ENCODE data around the gene SLCO4A1. TPM values are rescaled to one million over a fixed set of nuclear protein-coding genes. Genes with fewer than 3 reads are reported as not detected.

Gene SLCO4A1
- total and polyA plus RNA-seq, 9 of the 15 experiments (the other 6 are each of a cell fraction or from before 2014, with no cell fraction given), result 1.6 to 21.9 (median 12.8) TPM

- CTCF ChIA-PET (ENCODE audit: low intra/inter-chr PET ratio), result no interaction called here
- POLR2A ChIA-PET, result interaction anchor here (1.0 kb wide), 1 partner anchor 13 kb away, joined by 4 read pairs; no protein-coding TSS in a partner anchor
- DNase-seq (ENCODE audit: extremely low read depth in 1 of 4, low spot score in 3 of 4), result no peak
- H3K4me3 ChIP-seq, result no peak overlapping the region
- no peaks in the 10 kb centered on the region for H3K9me1 ChIP-seq (ENCODE audit: control insufficient read depth, insufficient read depth, low read length)
- ATAC-seq, result no peak
- TF ChIP-seq ZBTB33 (CRISPR knock-in tag; IDR thresholded peaks at IDR 0.05) (peak; percentile 39; the same call in 1 of the 2 replicates), GABPA (tag; conservative IDR thresholded peaks at IDR 0.05; ENCODE audit: low read depth) (no peak)
- intact Hi-C loops (cut with micrococcal nuclease), result no loop called here
- WGBS (ENCODE audit: insufficient coverage, low coverage, missing lambda C conversion rate), result 92% methylated on average over 17 of the region's 17 CpGs
- no peak overlapping the region for H2AFZ ChIP-seq (ENCODE audit: low read depth, low read length)
- peaks cover 0 to 35% of the 10 kb centered on the region in 2 experiments; a peak in 1 of 5 replicates for H3K4me1 ChIP-seq (replicated peaks in 1 of 2; ENCODE audit: control insufficient read depth in 2 of 2, insufficient read depth in 2 of 2, low read length in 2 of 2)
- H3K4me2 ChIP-seq (ENCODE audit: insufficient read depth, low read length), result no peak overlapping the region
- H3K36me3 ChIP-seq (ENCODE audit: control insufficient read depth, insufficient read depth, low read length), result peaks cover 47% of the 10 kb centered on the region; the same call in 2 of the 3 replicates
- BruUV-seq (replicated peaks), result no TSS peak
- peaks cover 0 to 20% of the 10 kb centered on the region in 2 experiments; a peak in 2 of 5 replicates for H3K27me3 ChIP-seq (ENCODE audit: control insufficient read depth in 2 of 2, insufficient read depth in 2 of 2, low read length in 2 of 2)
- no peaks in the 10 kb centered on the region for H3K79me2 ChIP-seq (ENCODE audit: control insufficient read depth, insufficient read depth, low read length)
- in situ Hi-C loops (cut with MboI), result no loop called here
- H4K20me1 ChIP-seq (replicated peaks; ENCODE audit: control insufficient read depth, insufficient read depth, low read length), result no peaks in the 10 kb centered on the region
- H3K9me3 ChIP-seq (replicated peaks; ENCODE audit: control insufficient read depth, insufficient read depth, low read depth, low read length), result no peaks in the 10 kb centered on the region
- H3K9ac ChIP-seq (ENCODE audit: insufficient read depth in 1 of 2, low read depth in 2 of 2, low read length in 2 of 2), result no peak overlapping the region
- FAIRE-seq, result no peak
- no peak overlapping the region for H3K27ac ChIP-seq (ENCODE audit: extremely low read depth, low read depth, low read length)
These were observed 28.7 kb downstream of the SLCO4A1 start for GRCh38 chr20:62670998-62671397.

GRCh38 chr20:62671765-62672164 is 29.5 kb downstream of the SLCO4A1 start:
- FAIRE-seq (no peak), DNase-seq (ENCODE audit: extremely low read depth in 1 of 4, low spot score in 3 of 4) (no peak), ATAC-seq (no peak)
- Histone ChIP-seq H3K27ac (ENCODE audit: extremely low read depth, low read depth, low read length) (no peak overlapping the region), H3K9me3 (replicated peaks; ENCODE audit: control insufficient read depth, insufficient read depth, low read depth, low read length) (no peaks in the 10 kb centered on the region), H3K27me3 (ENCODE audit: control insufficient read depth in 2 of 2, insufficient read depth in 2 of 2, low read length in 2 of 2) (peaks cover 3 to 25% of the 10 kb centered on the region in 2 experiments; a peak in 4 of 5 replicates), H3K4me1 (replicated peaks in 1 of 2; ENCODE audit: control insufficient read depth in 2 of 2, insufficient read depth in 2 of 2, low read length in 2 of 2) (peaks cover 0 to 28% of the 10 kb centered on the region in 2 experiments; a peak in 1 of 5 replicates), H2AFZ (ENCODE audit: low read depth, low read length) (no peak overlapping the region), H3K79me2 (ENCODE audit: control insufficient read depth, insufficient read depth, low read length) (no peaks in the 10 kb centered on the region), H3K4me2 (ENCODE audit: insufficient read depth, low read length) (no peak overlapping the region), H3K9me1 (ENCODE audit: control insufficient read depth, insufficient read depth, low read length) (no peaks in the 10 kb centered on the region), H3K4me3 (no peak overlapping the region), H3K36me3 (ENCODE audit: control insufficient read depth, insufficient read depth, low read length) (peaks cover 42% of the 10 kb centered on the region; the same call in 2 of the 3 replicates), H4K20me1 (replicated peaks; ENCODE audit: control insufficient read depth, insufficient read depth, low read length) (no peaks in the 10 kb centered on the region), H3K9ac (ENCODE audit: insufficient read depth in 1 of 2, low read depth in 2 of 2, low read length in 2 of 2) (no peak overlapping the region)
- intact Hi-C loops (cut with micrococcal nuclease) (no loop called here), in situ Hi-C loops (cut with MboI) (no loop called here)
- 77% methylated on average over 14 of the region's 15 CpGs for WGBS (ENCODE audit: insufficient coverage, low coverage, missing lambda C conversion rate)
- CTCF ChIA-PET (ENCODE audit: low intra/inter-chr PET ratio), result no interaction called here
- POLR2A ChIA-PET, result interaction anchor here (0.6 to 1.0 kb wide), 2 partner anchors 14 to 89 kb away, joined by 3 to 4 read pairs; no protein-coding TSS in a partner anchor
- no TSS peak for BruUV-seq (replicated peaks)
- no peak for TF ChIP-seq TGIF2 (CRISPR knock-in tag; IDR thresholded peaks at IDR 0.05)
- TF ChIP-seq ATF3 (IDR thresholded peaks at IDR 0.05), result peak; percentile 75
- TF ChIP-seq ATF3 (CRISPR knock-in tag; conservative IDR thresholded peaks at IDR 0.05), result no peak
- no peak for TF ChIP-seq BCLAF1 (IDR thresholded peaks at IDR 0.05; ENCODE audit: borderline replicate concordance in 1 of 2, control insufficient read depth in 1 of 2, low read depth in 2 of 2, low read length in 1 of 2)
- no peak for TF ChIP-seq ATF4 (CRISPR knock-in tag; IDR thresholded peaks at IDR 0.05)

Measured in K562 (cell line).